SK-N-SH (cell line): ENCODE results near the gene ZDHHC14.

Source experiments
- EP300 ChIP-seq, 2 experiments: IDR thresholded peaks; 2 replicates each; pipeline versions ENCODE4 v1.4.0 to v1.6.1; 2012; ENCODE audit warnings: borderline replicate concordance in 1 of 2, low read depth in 1 of 2, low read length in 1 of 2
- EZH2phosphoT487 ChIP-seq: fragments of 200-600 bp; sonication (generic); IDR thresholded peaks from 2 replicates; pipeline ENCODE4 v1.6.1; 2017; ENCODE audit warnings: low read depth, mixed run types, mild to moderate bottlenecking, antibody characterized with exemption, moderate library complexity, borderline replicate concordance
- FOXJ3 ChIP-seq: sonication (generic); formaldehyde crosslinking; IDR thresholded peaks from 2 replicates; pipeline ENCODE4 v1.5.1; 2020; ENCODE audit warnings: mild to moderate bottlenecking, missing genetic modification reagents
- GABPA ChIP-seq: IDR thresholded peaks from 2 replicates; pipeline ENCODE4 v1.4.0; 2012; ENCODE audit warnings: low read depth, mild to moderate bottlenecking
- NRF1 ChIP-seq: IDR thresholded peaks from 2 replicates; pipeline ENCODE4 v1.6.1; 2012; ENCODE audit warnings: low read depth, mild to moderate bottlenecking, low read length
- PBX3 ChIP-seq: IDR thresholded peaks from 2 replicates; pipeline ENCODE4; 2012
- RXRA ChIP-seq: IDR thresholded peaks from 2 replicates; pipeline ENCODE4 v1.4.0; 2012; ENCODE audit warnings: low read depth, mild to moderate bottlenecking, borderline replicate concordance
- SIN3A ChIP-seq: IDR thresholded peaks from 2 replicates; pipeline ENCODE4 v1.6.1; 2012; ENCODE audit warnings: low read depth, mild to moderate bottlenecking, low read length, moderate library complexity, borderline replicate concordance
- TAF1 ChIP-seq: IDR thresholded peaks from 2 replicates; pipeline ENCODE4 v1.6.1; 2012; ENCODE audit warnings: low read depth, mild to moderate bottlenecking, low read length, moderate library complexity, borderline replicate concordance
- USF1 ChIP-seq: IDR thresholded peaks from 2 replicates; pipeline ENCODE4 v1.4.0; 2012; ENCODE audit warnings: low read depth, borderline replicate concordance
- TF ChIP-seq, protein P1 (sequence below): fragments of 200-600 bp; sonication (generic); IDR thresholded peaks from 2 replicates; pipeline ENCODE4 v1.6.1; 2017; ENCODE audit warnings: antibody characterized with exemption, mild to moderate bottlenecking, moderate library complexity
- TF ChIP-seq, protein P2 (sequence below): IDR thresholded peaks from 2 replicates; pipeline ENCODE4 v1.4.0; 2012; ENCODE audit warnings: low read depth, borderline replicate concordance

- TF ChIP-seq GABPA (no peak), RXRA (no peak), PBX3 (no peak), SIN3A (no peak), EP300 (IDR thresholded peaks at IDR 0.05; ENCODE audit: borderline replicate concordance in 1 of 2, low read depth in 1 of 2, low read length in 1 of 2) (no peak), TAF1 (no peak), FOXJ3 (CRISPR knock-in tag) (no peak), EZH2phosphoT487 (no peak), USF1 (no peak), NRF1 (no peak)
- TF ChIP-seq, protein P1, sequence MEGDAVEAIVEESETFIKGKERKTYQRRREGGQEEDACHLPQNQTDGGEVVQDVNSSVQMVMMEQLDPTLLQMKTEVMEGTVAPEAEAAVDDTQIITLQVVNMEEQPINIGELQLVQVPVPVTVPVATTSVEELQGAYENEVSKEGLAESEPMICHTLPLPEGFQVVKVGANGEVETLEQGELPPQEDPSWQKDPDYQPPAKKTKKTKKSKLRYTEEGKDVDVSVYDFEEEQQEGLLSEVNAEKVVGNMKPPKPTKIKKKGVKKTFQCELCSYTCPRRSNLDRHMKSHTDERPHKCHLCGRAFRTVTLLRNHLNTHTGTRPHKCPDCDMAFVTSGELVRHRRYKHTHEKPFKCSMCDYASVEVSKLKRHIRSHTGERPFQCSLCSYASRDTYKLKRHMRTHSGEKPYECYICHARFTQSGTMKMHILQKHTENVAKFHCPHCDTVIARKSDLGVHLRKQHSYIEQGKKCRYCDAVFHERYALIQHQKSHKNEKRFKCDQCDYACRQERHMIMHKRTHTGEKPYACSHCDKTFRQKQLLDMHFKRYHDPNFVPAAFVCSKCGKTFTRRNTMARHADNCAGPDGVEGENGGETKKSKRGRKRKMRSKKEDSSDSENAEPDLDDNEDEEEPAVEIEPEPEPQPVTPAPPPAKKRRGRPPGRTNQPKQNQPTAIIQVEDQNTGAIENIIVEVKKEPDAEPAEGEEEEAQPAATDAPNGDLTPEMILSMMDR = no peak
- TF ChIP-seq, protein P2, sequence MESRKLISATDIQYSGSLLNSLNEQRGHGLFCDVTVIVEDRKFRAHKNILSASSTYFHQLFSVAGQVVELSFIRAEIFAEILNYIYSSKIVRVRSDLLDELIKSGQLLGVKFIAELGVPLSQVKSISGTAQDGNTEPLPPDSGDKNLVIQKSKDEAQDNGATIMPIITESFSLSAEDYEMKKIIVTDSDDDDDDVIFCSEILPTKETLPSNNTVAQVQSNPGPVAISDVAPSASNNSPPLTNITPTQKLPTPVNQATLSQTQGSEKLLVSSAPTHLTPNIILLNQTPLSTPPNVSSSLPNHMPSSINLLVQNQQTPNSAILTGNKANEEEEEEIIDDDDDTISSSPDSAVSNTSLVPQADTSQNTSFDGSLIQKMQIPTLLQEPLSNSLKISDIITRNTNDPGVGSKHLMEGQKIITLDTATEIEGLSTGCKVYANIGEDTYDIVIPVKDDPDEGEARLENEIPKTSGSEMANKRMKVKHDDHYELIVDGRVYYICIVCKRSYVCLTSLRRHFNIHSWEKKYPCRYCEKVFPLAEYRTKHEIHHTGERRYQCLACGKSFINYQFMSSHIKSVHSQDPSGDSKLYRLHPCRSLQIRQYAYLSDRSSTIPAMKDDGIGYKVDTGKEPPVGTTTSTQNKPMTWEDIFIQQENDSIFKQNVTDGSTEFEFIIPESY = no peak
Measured at GRCh38 chr6:157531986-157532365, 151.0 kb downstream of the ZDHHC14 start.
